SJCRH30 (cell line): ENCODE measurements around the gene PCDHA7. TPM values are rescaled to one million over a fixed set of nuclear protein-coding genes. Genes with fewer than 3 reads are reported as not detected.
"Not testable (repeated sequence)": the region's sequence is repeated elsewhere in the genome, so short reads cannot be mapped to it uniquely, and the experiment has no call there.

Experiments
- DNase-seq, 2 experiments: peaks; one replicate each; pipeline ENCODE4 v3.0.0-alpha.2; 2015 to 2020
- H3K27ac ChIP-seq: fragments of 250-450 bp; sonication (Bioruptor Pico); 2 replicates; pipeline ENCODE4 v1.5.1; 2020; ENCODE audit warnings: mild to moderate bottlenecking, moderate library complexity
- H3K27me3 ChIP-seq: fragments of 250-450 bp; sonication (Bioruptor Pico); 2 replicates; pipeline ENCODE4 v1.5.1; 2020; ENCODE audit warnings: mild to moderate bottlenecking, moderate library complexity
- H3K36me3 ChIP-seq: fragments of 250-450 bp; sonication (Bioruptor Pico); 2 replicates; pipeline ENCODE4 v1.5.1; 2020; ENCODE audit warnings: mild to moderate bottlenecking, moderate library complexity
- H3K4me1 ChIP-seq: fragments of 250-450 bp; sonication (Bioruptor Pico); 2 replicates; pipeline ENCODE4 v1.5.1; 2020; ENCODE audit warnings: mild to moderate bottlenecking, moderate library complexity
- H3K4me3 ChIP-seq: fragments of 250-450 bp; sonication (Bioruptor Pico); 2 replicates; pipeline ENCODE4 v1.5.1; 2020; ENCODE audit warnings: mild to moderate bottlenecking, moderate library complexity
- H3K9me3 ChIP-seq: fragments of 250-450 bp; sonication (Bioruptor Pico); replicated peaks from 2 replicates; pipeline ENCODE4 v1.5.1; 2020; ENCODE audit warnings: mild to moderate bottlenecking, moderate library complexity
- total RNA-seq: library from RNA; depleted of rRNA; stranded (reverse); fragments of >200 nt; shearing (Covaris generic); gene quantifications from 2 replicates; pipeline ENCODE4 v1.2.3, GENCODE V29; 2014; rRNA removed

The PCDHA7 gene
- total RNA-seq = not detected in 2 replicates

GRCh38 chr5:140833993-140834392 lies at the start of gene PCDHA7:
Gene PCDHA7, plus strand, starts transcription at chr5:140834269. Its CDS starts 115 bp downstream, at chr5:140834384.
- DNase-seq = no peak
- Histone ChIP-seq H3K27ac (no peak within 1 kb of the TSS), H3K36me3 (no peaks in the 10 kb centered on the region), H3K4me3 (no peak within 1 kb of the TSS), H3K4me1 (no peaks in the 10 kb centered on the region), H3K27me3 (no peaks in the 10 kb centered on the region), H3K9me3 (no peaks in the 10 kb centered on the region)

GRCh38 chr5:140785905-140786686 lies 48.0 kb upstream of the PCDHA7 start, which contains the start of gene PCDHA1:
Gene PCDHA1, plus strand, starts transcription at chr5:140786140.
- DNase-seq = no peak
- H3K4me1 ChIP-seq = no peaks in the 10 kb centered on the region
- H3K4me3 ChIP-seq = no peak within 1 kb of the TSS
- H3K9me3 ChIP-seq = no peaks in the 10 kb centered on the region
- no peaks in the 10 kb centered on the region for H3K36me3 ChIP-seq
- H3K27me3 ChIP-seq = no peaks in the 10 kb centered on the region
- H3K27ac ChIP-seq = no peak within 1 kb of the TSS

GRCh38 chr5:140787422-140787821 lies 46.6 kb upstream of the PCDHA7 start:
- not testable (repeated sequence) for H3K4me3 ChIP-seq, H3K4me1 ChIP-seq, H3K36me3 ChIP-seq, H3K27ac ChIP-seq, DNase-seq, H3K9me3 ChIP-seq, H3K27me3 ChIP-seq

GRCh38 chr5:140787849-140788504 lies 46.1 kb upstream of the PCDHA7 start:
- H3K36me3 ChIP-seq, DNase-seq, H3K4me1 ChIP-seq, H3K9me3 ChIP-seq, H3K27ac ChIP-seq, H3K4me3 ChIP-seq, H3K27me3 ChIP-seq: not testable (repeated sequence)

- Histone ChIP-seq H3K4me3 (no peak overlapping the region), H3K27ac (no peak overlapping the region), H3K4me1 (no peaks in the 10 kb centered on the region), H3K27me3 (no peaks in the 10 kb centered on the region; the same call in 1 of the 2 replicates), H3K36me3 (no peaks in the 10 kb centered on the region), H3K9me3 (no peaks in the 10 kb centered on the region; the same call in none of the 2 replicates)
- no peak for DNase-seq
These were observed 43.0 kb upstream of the PCDHA7 start for GRCh38 chr5:140791089-140791488.

- DNase-seq = no peak
These were observed 39.3 kb upstream of the PCDHA7 start, which contains the start of gene PCDHA2 for GRCh38 chr5:140794595-140795258. Gene PCDHA2, plus strand, starts transcription at chr5:140794852.

GRCh38 chr5:140795259-140795641 lies 38.8 kb upstream of the PCDHA7 start:
- Histone ChIP-seq H3K27ac (no peak overlapping the region), H3K4me1 (no peaks in the 10 kb centered on the region), H3K27me3 (no peaks in the 10 kb centered on the region; the same call in 1 of the 2 replicates), H3K9me3 (no peaks in the 10 kb centered on the region; the same call in none of the 2 replicates), H3K4me3 (no peak overlapping the region), H3K36me3 (no peaks in the 10 kb centered on the region)
- no peak for DNase-seq

More at GRCh38 chr5:140794595-140795258, 39.3 kb upstream of the PCDHA7 start, which contains the start of gene PCDHA2:
- no peaks in the 10 kb centered on the region; the same call in none of the 2 replicates for H3K9me3 ChIP-seq
- H3K4me1 ChIP-seq = no peaks in the 10 kb centered on the region
- no peak within 1 kb of the TSS for H3K4me3 ChIP-seq
- no peak within 1 kb of the TSS for H3K27ac ChIP-seq
- no peaks in the 10 kb centered on the region for H3K36me3 ChIP-seq
- no peaks in the 10 kb centered on the region; the same call in 1 of the 2 replicates for H3K27me3 ChIP-seq

GRCh38 chr5:140796072-140796717 lies 37.9 kb upstream of the PCDHA7 start:
- H3K9me3 ChIP-seq, H3K4me3 ChIP-seq, H3K27ac ChIP-seq, H3K36me3 ChIP-seq, DNase-seq, H3K4me1 ChIP-seq, H3K27me3 ChIP-seq: not testable (repeated sequence)

- Histone ChIP-seq H3K9me3 (peaks cover 2% of the 10 kb centered on the region), H3K36me3 (no peaks in the 10 kb centered on the region), H3K4me1 (no peaks in the 10 kb centered on the region), H3K27ac (no peak overlapping the region), H3K4me3 (no peak overlapping the region), H3K27me3 (no peaks in the 10 kb centered on the region; the same call in 1 of the 2 replicates)
- DNase-seq = no peak
These were observed 37.4 kb upstream of the PCDHA7 start for GRCh38 chr5:140796718-140797095.

- no peak for DNase-seq
- H3K4me3 ChIP-seq = no peak within 1 kb of the TSS
- peaks cover 2% of the 10 kb centered on the region; the same call in 1 of the 2 replicates for H3K9me3 ChIP-seq
- no peak within 1 kb of the TSS for H3K27ac ChIP-seq
- H3K4me1 ChIP-seq = no peaks in the 10 kb centered on the region
- H3K27me3 ChIP-seq = no peaks in the 10 kb centered on the region
- no peaks in the 10 kb centered on the region for H3K36me3 ChIP-seq
These were observed 33.1 kb upstream of the PCDHA7 start, which contains the start of gene PCDHA3 for GRCh38 chr5:140800816-140801493. Gene PCDHA3, plus strand, starts transcription at chr5:140801057.

GRCh38 chr5:140801494-140801841 lies 32.6 kb upstream of the PCDHA7 start:
- DNase-seq = no peak
- H3K27ac ChIP-seq = no peak overlapping the region
- H3K36me3 ChIP-seq = no peaks in the 10 kb centered on the region
- H3K4me3 ChIP-seq = no peak overlapping the region
- no peaks in the 10 kb centered on the region for H3K4me1 ChIP-seq
- H3K27me3 ChIP-seq = no peaks in the 10 kb centered on the region
- H3K9me3 ChIP-seq = peaks cover 2% of the 10 kb centered on the region; the same call in 1 of the 2 replicates

GRCh38 chr5:140802381-140802780 lies 31.7 kb upstream of the PCDHA7 start:
- not testable (repeated sequence) for H3K27ac ChIP-seq, H3K27me3 ChIP-seq, H3K4me3 ChIP-seq, DNase-seq, H3K36me3 ChIP-seq, H3K9me3 ChIP-seq, H3K4me1 ChIP-seq

GRCh38 chr5:140802781-140803271 lies 31.2 kb upstream of the PCDHA7 start:
- Histone ChIP-seq H3K27ac (no peak overlapping the region), H3K4me1 (no peaks in the 10 kb centered on the region), H3K4me3 (no peak overlapping the region), H3K36me3 (no peaks in the 10 kb centered on the region), H3K27me3 (no peaks in the 10 kb centered on the region), H3K9me3 (peaks cover 2% of the 10 kb centered on the region; the same call in 1 of the 2 replicates)
- no peak for DNase-seq
